Epithelial cell of umbilical artery (primary cell): ENCODE data around the gene SGMS2. TPM values are rescaled to one million over a fixed set of nuclear protein-coding genes. Genes with fewer than 3 reads are reported as not detected.

Experiments used
- total RNA-seq: library from RNA; depleted of rRNA; stranded (reverse); fragments of >200 nt; gene quantifications from 2 replicates; pipeline ENCODE4 v1.2.3, GENCODE V29; 2014

SGMS2 gene
- 86.9 and 98.7 TPM in 2 replicates for total RNA-seq

DNA sequence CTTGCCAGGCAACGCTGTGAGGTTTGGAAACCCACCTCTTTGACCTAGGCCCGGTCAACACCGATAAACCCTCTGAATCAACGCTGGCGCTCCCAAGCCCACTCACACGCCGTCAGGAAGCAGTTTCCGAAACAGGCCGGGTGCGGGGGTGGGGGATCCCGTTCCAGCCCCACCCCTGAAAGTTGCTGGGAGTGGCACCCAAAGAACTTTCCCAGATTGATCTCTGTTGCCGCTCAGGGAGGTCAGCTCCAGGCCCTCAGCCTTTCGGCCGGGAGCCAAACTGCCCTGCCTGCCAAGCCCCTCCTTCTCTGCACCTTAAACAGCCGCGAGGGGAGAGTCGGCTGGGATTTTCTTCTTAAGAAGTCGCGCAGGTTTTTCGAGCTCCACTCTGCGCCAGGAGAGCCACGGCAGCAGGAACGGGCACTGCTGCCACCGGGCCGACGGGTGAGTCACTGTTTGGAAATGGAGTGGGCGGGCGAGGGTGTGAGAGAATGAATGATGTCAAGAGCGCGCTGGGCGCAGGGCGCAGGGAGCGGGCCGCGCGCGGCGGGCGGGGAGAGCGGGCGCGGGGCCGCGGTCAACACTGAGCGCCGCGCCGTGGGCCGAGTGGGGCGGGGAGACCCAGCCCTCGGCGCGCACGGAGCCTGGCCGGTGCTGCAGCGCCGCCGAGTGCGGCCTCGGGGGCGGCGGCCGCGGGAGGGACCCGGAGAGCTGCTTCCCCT, at the start of gene SGMS2:
TSS of gene SGMS2 (plus strand) at position 583 of the 722 bp plus-strand sequence. CDS start 70,622 bp downstream, outside the sequence.

DNA sequence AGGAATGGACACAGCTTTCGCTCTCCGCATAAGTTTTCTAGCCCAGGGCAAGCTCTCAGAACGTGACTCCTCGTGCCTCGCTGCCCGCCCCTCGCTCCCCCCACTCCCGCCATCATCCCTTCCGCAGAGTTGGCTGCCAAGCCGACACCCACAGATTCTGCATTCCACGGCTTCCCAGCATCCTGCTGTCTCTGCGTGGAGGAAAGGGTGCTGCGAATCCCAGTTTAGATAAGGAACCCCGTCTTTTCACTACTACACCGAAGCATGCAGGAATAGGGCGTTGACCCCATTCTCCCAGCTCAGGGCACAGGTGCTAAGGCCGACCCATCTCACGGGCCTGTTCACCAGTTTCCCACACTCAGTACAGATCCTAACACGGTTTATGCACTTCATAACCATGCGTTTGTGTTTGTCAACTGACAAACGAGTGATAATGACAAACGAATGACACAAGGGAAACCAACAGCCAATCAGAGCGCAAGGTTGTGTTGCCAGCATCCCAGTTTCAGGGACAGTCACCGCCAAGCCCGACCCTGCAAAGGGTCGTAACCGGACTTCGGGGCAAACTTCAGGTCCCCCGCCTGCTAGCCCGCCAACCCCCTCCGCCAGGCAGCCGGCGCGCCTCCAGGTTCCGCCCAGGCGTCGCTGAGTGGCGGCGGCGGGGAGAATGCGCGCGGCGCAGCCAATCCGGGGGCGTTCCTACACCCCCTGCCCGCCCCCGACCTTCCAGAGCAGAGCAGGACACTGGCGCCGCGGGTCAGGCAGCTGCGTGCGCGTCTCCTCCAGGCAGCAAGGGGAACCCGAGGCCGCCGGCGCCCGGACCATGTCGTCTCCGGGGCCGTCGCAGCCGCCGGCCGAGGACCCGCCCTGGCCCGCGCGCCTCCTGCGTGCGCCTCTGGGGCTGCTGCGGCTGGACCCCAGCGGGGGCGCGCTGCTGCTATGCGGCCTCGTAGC, 106.4 kb downstream of the SGMS2 start, which contains the start of gene CYP2U1:
TSS of gene CYP2U1 (plus strand) at position 729 of the 954 bp plus-strand sequence. CDS start at position 824, 95 bp downstream.

Other genes with a start within 250 kb of the SGMS2 start
- 79.9 and 101 TPM in 2 replicates for gene PAPSS1, start 104.7 kb upstream of the SGMS2 start, total RNA-seq
- gene CYP2U1, start 106.6 kb downstream of the SGMS2 start, total RNA-seq: 9.1 and 11.1 TPM in 2 replicates
- gene HADH, start 165.0 kb downstream of the SGMS2 start, total RNA-seq: 6.8 and 8.1 TPM in 2 replicates